Psoas muscle (tissue), 8 donors: Measurements from ENCODE around the gene DENND4C. TPM values are rescaled to one million over a fixed set of nuclear protein-coding genes. Genes with fewer than 3 reads are reported as not detected.

Experiments
- ATAC-seq, 4 donors: fragments of 200-7000 bp; cut with Tn5 transposase; one replicate each; pipeline ENCODE4 v1.9.1; 2020; ENCODE audit warnings: moderate library complexity in 3 of 4, mild to moderate bottlenecking in 2 of 4
- DNase-seq, 2 donors: peaks; one replicate each; pipeline ENCODE4 v3.0.0-alpha.2; 2020
- H3K27ac ChIP-seq: fragments of 200-600 bp; one replicate; pipeline ENCODE4 v1.8.0; 2022
- H3K27me3 ChIP-seq, 3 donors: fragments of 200-600 bp in 1 of 3; one replicate each; pipeline versions ENCODE4 v1.6.1 to v1.8.0; 2013 to 2022; ENCODE audit warnings: low read length in 2 of 3, mild to moderate bottlenecking in 2 of 3, moderate library complexity in 1 of 3; ENCODE audit not compliant: insufficient read depth in 3 of 3
- H3K36me3 ChIP-seq, 2 donors: fragments of 200-600 bp in 1 of 2; one replicate each; pipeline versions ENCODE4 v1.6.1 to v1.8.0; 2013 to 2022; ENCODE audit warnings: low read depth in 1 of 2, mild to moderate bottlenecking in 1 of 2, moderate library complexity in 1 of 2; ENCODE audit not compliant: insufficient read depth in 1 of 2
- H3K4me1 ChIP-seq: fragments of 200-600 bp; one replicate; pipeline ENCODE4 v1.8.0; 2022
- H3K4me3 ChIP-seq: fragments of 200-600 bp; one replicate; pipeline ENCODE4 v1.8.0; 2022; ENCODE audit warnings: mild to moderate bottlenecking
- H3K9me3 ChIP-seq: fragments of 200-600 bp; one replicate; pipeline ENCODE4 v1.8.0; 2022
- CTCF ChIP-seq: fragments of 200-600 bp; IDR thresholded peaks from one replicate; pipeline ENCODE4 v1.8.0; 2022; ENCODE audit warnings: antibody characterized with exemption
- WGBS, 3 donors: extraction: QIAGEN DNeasy Blood & Tissue Kit; methylation state at CpG; one replicate each; pipeline versions ENCODE4 v1.1.6 to v1.1.7; 2013; 5-methylcytosine and 5-hydroxymethylcytosine counted together
- intact Hi-C, 2 donors: fragments of 100-400 bp; cut with DNase I; formaldehyde crosslinking; loops; one replicate each; pipeline versions ENCODE4 v1.11.0 to v1.14.2; 2022
- polyA plus RNA-seq, 3 donors: library from polyadenylated mRNA; stranded (reverse); fragments of 200-250 nt; gene quantifications; one replicate each; pipeline ENCODE4 v1.2.3, GENCODE V29; 2013
- total RNA-seq, 4 donors: library from RNA; stranded (reverse); fragmentation: NEBNext Ultra II Directional in 2 of 4; extraction: Animal tissue kit (Norgen Biotek cat#: 25700) in 2 of 4; gene quantifications; one replicate each; pipeline versions ENCODE4 v1.2.1 to v1.2.4, GENCODE V29; 2021 to 2023
- donor health status: healthy with polysubstance abuse.
- donor health status: DM: no; HTN: no; CAD: no; lungs with moderate emphysema.
- donor health status: Bipolar disorder and iron deficiency.
- donor health status: healthy.
- donor health status: DM: yes; HTN: yes; CAD: no.
- donor health status: DM: no; HTN: no; CAD: no.
- donor health status: DM: no; HTN: no; CAD: no.
- donor health status: DM: yes; HTN: yes; CAD: no.

Gene DENND4C
- total and polyA plus RNA-seq, 7 donors: 5.6 to 16.4 (median 12.2) TPM

- Histone ChIP-seq H3K4me3 (no peak overlapping the region), H3K27me3 (no peaks in the 10 kb centered on the region), H3K9me3 (no peaks in the 10 kb centered on the region), H3K36me3 (peaks cover 0 to 84% of the 10 kb centered on the region in 2 donors), H3K27ac (no peak overlapping the region), H3K4me1 (peaks cover 13% of the 10 kb centered on the region)
- WGBS, 3 donors: 88 to 95% (median 91%) methylated on average over 2 of the region's 2 CpGs
- intact Hi-C loops: no loop called here
- DNase-seq (no peak), ATAC-seq (no peak)
- no peak for TF ChIP-seq CTCF
Observed at GRCh38 chr9:19298436-19299000, 68.0 kb downstream of the DENND4C start.

GRCh38 chr9:19303216-19303615 is 72.7 kb downstream of the DENND4C start:
- Histone ChIP-seq H3K27me3 (no peaks in the 10 kb centered on the region), H3K4me3 (no peak overlapping the region), H3K4me1 (no peaks in the 10 kb centered on the region), H3K27ac (no peak overlapping the region), H3K9me3 (no peaks in the 10 kb centered on the region), H3K36me3 (peaks cover 0 to 78% of the 10 kb centered on the region in 2 donors)
- WGBS, 3 donors: 96 to 100% (median 100%) methylated on average over 1 of the region's 1 CpG
- intact Hi-C loops: no loop called here
- TF ChIP-seq CTCF: no peak
- DNase-seq (no peak), ATAC-seq (no peak)

GRCh38 chr9:19306568-19306967 is 76.1 kb downstream of the DENND4C start:
- Histone ChIP-seq H3K9me3 (no peaks in the 10 kb centered on the region), H3K27me3 (no peaks in the 10 kb centered on the region), H3K36me3 (peaks cover 0 to 44% of the 10 kb centered on the region in 2 donors), H3K4me3 (no peak overlapping the region), H3K27ac (no peak overlapping the region), H3K4me1 (no peaks in the 10 kb centered on the region)
- intact Hi-C loops: no loop called here
- no peak for DNase-seq
- no peak for ATAC-seq
- TF ChIP-seq CTCF: no peak
- 97 to 98% (median 97%) methylated on average over 5 of the region's 5 CpGs for WGBS, 3 donors

- Histone ChIP-seq H3K27ac (no peak overlapping the region), H3K4me1 (no peaks in the 10 kb centered on the region), H3K27me3 (no peaks in the 10 kb centered on the region), H3K9me3 (no peaks in the 10 kb centered on the region), H3K36me3 (peaks cover 0 to 19% of the 10 kb centered on the region in 2 donors), H3K4me3 (no peak overlapping the region)
- no peak for TF ChIP-seq CTCF
- ATAC-seq (no peak), DNase-seq (no peak)
- intact Hi-C loops: no loop called here
- 96 to 100% (median 98%) methylated on average over 1 of the region's 1 CpG for WGBS, 3 donors
Observed at GRCh38 chr9:19310246-19310645, 79.8 kb downstream of the DENND4C start.

GRCh38 chr9:19313573-19313972 is 83.1 kb downstream of the DENND4C start:
- ATAC-seq (no peak), DNase-seq (no peak)
- Histone ChIP-seq H3K9me3 (no peaks in the 10 kb centered on the region), H3K36me3 (peaks cover 0 to 24% of the 10 kb centered on the region in 2 donors), H3K4me1 (no peaks in the 10 kb centered on the region), H3K27me3 (no peaks in the 10 kb centered on the region), H3K4me3 (no peak overlapping the region), H3K27ac (no peak overlapping the region)
- no peak for TF ChIP-seq CTCF
- intact Hi-C loops: no loop called here
- 69 to 72% (median 71%) methylated on average over 3 of the region's 3 CpGs for WGBS, 3 donors
